Calu3 (cell line): ENCODE measurements around the gene APOA1. TPM values are rescaled to one million over a fixed set of nuclear protein-coding genes. Genes with fewer than 3 reads are reported as not detected.

Source experiments
- BruUV-seq: library from RNA; stranded (reverse); fragments of 400-500 nt; replicated peaks from 2 replicates; lab custom pipeline; 2021; lab: Mats Ljungman, UMichigan
- CTCF ChIA-PET: fragments of 300-600 bp; sonication (Branson Sonifier 250); formaldehyde crosslinking; loops from one replicate; lab custom pipeline; 2022; ENCODE audit warnings: antibody characterized with exemption; lab: Charles Lee
- DNase-seq: peaks from one replicate; pipeline ENCODE4 v3.0.0; 2022
- H3K27ac Mint-ChIP-seq: one replicate; pipeline ENCODE4 v1.8.0; 2022; ENCODE audit warnings: mixed read lengths; ENCODE audit not compliant: unreplicated experiment
- H3K27me3 Mint-ChIP-seq: one replicate; pipeline ENCODE4 v1.8.0; 2022; ENCODE audit warnings: mixed read lengths; ENCODE audit not compliant: unreplicated experiment
- H3K36me3 Mint-ChIP-seq: one replicate; pipeline ENCODE4 v1.8.0; 2022; ENCODE audit warnings: mild to moderate bottlenecking, moderate library complexity, mixed read lengths; ENCODE audit not compliant: insufficient read depth, unreplicated experiment
- H3K4me1 Mint-ChIP-seq: one replicate; pipeline ENCODE4 v1.8.0; 2022; ENCODE audit warnings: mild to moderate bottlenecking, low read depth, mixed read lengths; ENCODE audit not compliant: unreplicated experiment
- H3K4me3 Mint-ChIP-seq: one replicate; pipeline ENCODE4 v1.8.0; 2022; ENCODE audit warnings: mild to moderate bottlenecking, low read depth, moderate library complexity, mixed read lengths; ENCODE audit not compliant: unreplicated experiment
- H3K9me3 Mint-ChIP-seq: one replicate; pipeline ENCODE4 v1.8.0; 2022; ENCODE audit warnings: low read depth, mixed read lengths; ENCODE audit not compliant: unreplicated experiment
- intact Hi-C: fragments of 100-400 bp; cut with micrococcal nuclease; formaldehyde crosslinking; loops from one replicate; pipeline ENCODE4 v1.10.0; 2022; ENCODE audit not compliant: unreplicated experiment
- total RNA-seq: library from RNA; stranded (reverse); gene quantifications from 2 replicates; pipeline ENCODE4 v1.2.3, GENCODE V29; 2022
- TF ChIP-seq, protein P1 (sequence below): fragments of 200-600 bp; IDR thresholded peaks from one replicate; pipeline ENCODE4 v1.8.0; 2022; ENCODE audit warnings: antibody characterized with exemption; ENCODE audit not compliant: unreplicated experiment

Gene APOA1
- total RNA-seq, 1 experiment from 2014 or later: not detected

- Mint-ChIP-seq H3K27ac (no peak overlapping the region), H3K9me3 (no peaks in the 10 kb centered on the region), H3K4me3 (no peak overlapping the region), H3K36me3 (peaks cover 22% of the 10 kb centered on the region), H3K4me1 (peaks cover 17% of the 10 kb centered on the region), H3K27me3 (no peaks in the 10 kb centered on the region)
- BruUV-seq: no TSS peak
- intact Hi-C loops: loop anchor here (5.0 kb wide), 2 partner anchors 47 to 317 kb away; partner anchors contain the start of gene APOA1
- CTCF ChIA-PET: interaction anchor here (1.0 to 1.9 kb wide), 4 partner anchors 46 to 436 kb away, joined by 3 to 39 read pairs (median 10); no protein-coding TSS in a partner anchor
- TF ChIP-seq, protein P1, sequence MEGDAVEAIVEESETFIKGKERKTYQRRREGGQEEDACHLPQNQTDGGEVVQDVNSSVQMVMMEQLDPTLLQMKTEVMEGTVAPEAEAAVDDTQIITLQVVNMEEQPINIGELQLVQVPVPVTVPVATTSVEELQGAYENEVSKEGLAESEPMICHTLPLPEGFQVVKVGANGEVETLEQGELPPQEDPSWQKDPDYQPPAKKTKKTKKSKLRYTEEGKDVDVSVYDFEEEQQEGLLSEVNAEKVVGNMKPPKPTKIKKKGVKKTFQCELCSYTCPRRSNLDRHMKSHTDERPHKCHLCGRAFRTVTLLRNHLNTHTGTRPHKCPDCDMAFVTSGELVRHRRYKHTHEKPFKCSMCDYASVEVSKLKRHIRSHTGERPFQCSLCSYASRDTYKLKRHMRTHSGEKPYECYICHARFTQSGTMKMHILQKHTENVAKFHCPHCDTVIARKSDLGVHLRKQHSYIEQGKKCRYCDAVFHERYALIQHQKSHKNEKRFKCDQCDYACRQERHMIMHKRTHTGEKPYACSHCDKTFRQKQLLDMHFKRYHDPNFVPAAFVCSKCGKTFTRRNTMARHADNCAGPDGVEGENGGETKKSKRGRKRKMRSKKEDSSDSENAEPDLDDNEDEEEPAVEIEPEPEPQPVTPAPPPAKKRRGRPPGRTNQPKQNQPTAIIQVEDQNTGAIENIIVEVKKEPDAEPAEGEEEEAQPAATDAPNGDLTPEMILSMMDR: no peak
- DNase-seq: no peak
Measured at GRCh38 chr11:116790167-116791001, 47.0 kb downstream of the APOA1 start.

- H3K4me3 Mint-ChIP-seq: peak overlapping the region; percentile 90
- no TSS peak for BruUV-seq
- H3K4me1 Mint-ChIP-seq: peaks cover 17% of the 10 kb centered on the region
- intact Hi-C loops: no loop called here
- TF ChIP-seq, protein P1: no peak
- DNase-seq: no peak
- H3K9me3 Mint-ChIP-seq: no peaks in the 10 kb centered on the region
- no peaks in the 10 kb centered on the region for H3K27me3 Mint-ChIP-seq
- H3K27ac Mint-ChIP-seq: no peak overlapping the region
- peaks cover 33% of the 10 kb centered on the region for H3K36me3 Mint-ChIP-seq
- CTCF ChIA-PET: interaction anchor here (1.7 kb wide), 1 partner anchor 47 kb away, joined by 10 read pairs; no protein-coding TSS in a partner anchor
Measured at GRCh38 chr11:116788975-116789374, 48.4 kb downstream of the APOA1 start.

DNA sequence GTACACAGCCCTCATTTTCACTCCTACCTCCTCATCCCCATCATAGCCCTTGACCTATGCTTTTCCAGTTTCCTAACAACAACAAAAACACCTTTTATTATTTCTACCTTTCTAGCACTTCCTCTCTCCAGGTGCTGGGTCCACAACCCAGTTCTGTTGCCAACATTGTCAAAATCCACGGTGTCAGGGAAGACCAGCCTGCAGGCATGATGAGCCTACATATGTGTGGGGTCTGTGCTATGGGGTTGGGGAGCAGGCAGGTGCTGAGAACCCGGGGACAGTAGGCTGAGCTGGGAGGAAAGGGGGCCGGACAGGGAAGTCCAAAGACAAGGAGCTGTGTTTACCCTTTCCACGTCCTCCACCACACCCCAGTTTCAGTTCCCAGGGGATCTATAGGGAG is 48.9 kb downstream of the APOA1 start:
- peak overlapping the region; percentile 90 for H3K4me3 Mint-ChIP-seq
- H3K4me1 Mint-ChIP-seq: peaks cover 17% of the 10 kb centered on the region
- BruUV-seq: no TSS peak
- peaks cover 33% of the 10 kb centered on the region for H3K36me3 Mint-ChIP-seq
- no peaks in the 10 kb centered on the region for H3K27me3 Mint-ChIP-seq
- intact Hi-C loops: no loop called here
- H3K27ac Mint-ChIP-seq: peak overlapping the region; percentile 96
- TF ChIP-seq, protein P1: no peak
- no peaks in the 10 kb centered on the region for H3K9me3 Mint-ChIP-seq
- no peak for DNase-seq
- CTCF ChIA-PET: interaction anchor here (1.1 to 1.7 kb wide), 2 partner anchors 48 to 318 kb away, joined by 3 to 10 read pairs; no protein-coding TSS in a partner anchor

GRCh38 chr11:116787786-116788486 is 49.5 kb downstream of the APOA1 start, which contains the start of gene ZPR1:
Gene ZPR1, minus strand, starts transcription at chr11:116788023. Its CDS starts 33 bp downstream, at chr11:116787990.
- H3K4me1 Mint-ChIP-seq: peaks cover 17% of the 10 kb centered on the region
- TSS peak; percentile 97 for BruUV-seq

More at GRCh38 chr11:116787786-116788486, 49.5 kb downstream of the APOA1 start, which contains the start of gene ZPR1:
- Mint-ChIP-seq H3K27ac (peak within 1 kb of the TSS; percentile 96), H3K27me3 (no peaks in the 10 kb centered on the region), H3K36me3 (peaks cover 34% of the 10 kb centered on the region), H3K4me3 (peak within 1 kb of the TSS; percentile 90), H3K9me3 (no peaks in the 10 kb centered on the region)
- CTCF ChIA-PET: interaction anchor here (0.9 to 1.7 kb wide), 3 partner anchors 12 to 318 kb away, joined by 3 to 10 read pairs (median 3); no protein-coding TSS in a partner anchor
- DNase-seq: peak; percentile 80
- intact Hi-C loops: no loop called here
- TF ChIP-seq, protein P1: no peak
